ENCODE results near the gene DENND2D. TPM values are rescaled to one million over a fixed set of nuclear protein-coding genes. Genes with fewer than 3 reads are reported as not detected.

Gene DENND2D
- total RNA-seq, 1 experiment from 2014 or later, result 2.1 TPM

GRCh38 chr1:111212634-111213335 is 12.3 kb upstream of the DENND2D start:
- Mint-ChIP-seq H3K4me1 (peaks cover 58% of the 10 kb centered on the region), H3K27me3 (ENCODE audit: low read depth) (peaks cover 7% of the 10 kb centered on the region), H3K4me3 (no peak overlapping the region), H3K9me3 (peaks cover 10% of the 10 kb centered on the region; the same call in 1 of the 2 replicates), H3K27ac (no peak overlapping the region), H3K36me3 (no peaks in the 10 kb centered on the region)
- ChIA-PET CTCF (interaction anchor here (0.6 to 3.1 kb wide), 4 partner anchors 10 to 133 kb away, joined by 3 to 17 read pairs (median 6); no protein-coding TSS in a partner anchor), POLR2A (no interaction called here)
- ATAC-seq (no peak), DNase-seq (ENCODE audit: low spot score) (no peak)
- TF ChIP-seq, protein P1, sequence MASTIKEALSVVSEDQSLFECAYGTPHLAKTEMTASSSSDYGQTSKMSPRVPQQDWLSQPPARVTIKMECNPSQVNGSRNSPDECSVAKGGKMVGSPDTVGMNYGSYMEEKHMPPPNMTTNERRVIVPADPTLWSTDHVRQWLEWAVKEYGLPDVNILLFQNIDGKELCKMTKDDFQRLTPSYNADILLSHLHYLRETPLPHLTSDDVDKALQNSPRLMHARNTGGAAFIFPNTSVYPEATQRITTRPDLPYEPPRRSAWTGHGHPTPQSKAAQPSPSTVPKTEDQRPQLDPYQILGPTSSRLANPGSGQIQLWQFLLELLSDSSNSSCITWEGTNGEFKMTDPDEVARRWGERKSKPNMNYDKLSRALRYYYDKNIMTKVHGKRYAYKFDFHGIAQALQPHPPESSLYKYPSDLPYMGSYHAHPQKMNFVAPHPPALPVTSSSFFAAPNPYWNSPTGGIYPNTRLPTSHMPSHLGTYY (CRISPR knock-in tag; IDR thresholded peaks at IDR 0.05), result no peak
- TF ChIP-seq TP53 (CRISPR knock-in tag; IDR thresholded peaks at IDR 0.05), result no peak
- TF ChIP-seq SMAD3 (CRISPR knock-in tag; IDR thresholded peaks at IDR 0.05; ENCODE audit: borderline replicate concordance), result no peak
- no peak for TF ChIP-seq CREM (CRISPR knock-in tag; IDR thresholded peaks at IDR 0.05)
- no peak for TF ChIP-seq ATF2 (CRISPR knock-in tag; IDR thresholded peaks at IDR 0.05; ENCODE audit: borderline replicate concordance, low read depth)
- no peak for TF ChIP-seq CTCF (IDR thresholded peaks at IDR 0.05)
- TF ChIP-seq, protein P2, sequence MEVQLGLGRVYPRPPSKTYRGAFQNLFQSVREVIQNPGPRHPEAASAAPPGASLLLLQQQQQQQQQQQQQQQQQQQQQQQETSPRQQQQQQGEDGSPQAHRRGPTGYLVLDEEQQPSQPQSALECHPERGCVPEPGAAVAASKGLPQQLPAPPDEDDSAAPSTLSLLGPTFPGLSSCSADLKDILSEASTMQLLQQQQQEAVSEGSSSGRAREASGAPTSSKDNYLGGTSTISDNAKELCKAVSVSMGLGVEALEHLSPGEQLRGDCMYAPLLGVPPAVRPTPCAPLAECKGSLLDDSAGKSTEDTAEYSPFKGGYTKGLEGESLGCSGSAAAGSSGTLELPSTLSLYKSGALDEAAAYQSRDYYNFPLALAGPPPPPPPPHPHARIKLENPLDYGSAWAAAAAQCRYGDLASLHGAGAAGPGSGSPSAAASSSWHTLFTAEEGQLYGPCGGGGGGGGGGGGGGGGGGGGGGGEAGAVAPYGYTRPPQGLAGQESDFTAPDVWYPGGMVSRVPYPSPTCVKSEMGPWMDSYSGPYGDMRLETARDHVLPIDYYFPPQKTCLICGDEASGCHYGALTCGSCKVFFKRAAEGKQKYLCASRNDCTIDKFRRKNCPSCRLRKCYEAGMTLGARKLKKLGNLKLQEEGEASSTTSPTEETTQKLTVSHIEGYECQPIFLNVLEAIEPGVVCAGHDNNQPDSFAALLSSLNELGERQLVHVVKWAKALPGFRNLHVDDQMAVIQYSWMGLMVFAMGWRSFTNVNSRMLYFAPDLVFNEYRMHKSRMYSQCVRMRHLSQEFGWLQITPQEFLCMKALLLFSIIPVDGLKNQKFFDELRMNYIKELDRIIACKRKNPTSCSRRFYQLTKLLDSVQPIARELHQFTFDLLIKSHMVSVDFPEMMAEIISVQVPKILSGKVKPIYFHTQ (CRISPR knock-in tag; IDR thresholded peaks at IDR 0.05), result no peak
- TF ChIP-seq SP1 (CRISPR knock-in tag; conservative IDR thresholded peaks at IDR 0.05), result no peak
- TF ChIP-seq FOXP4 (CRISPR knock-in tag; IDR thresholded peaks at IDR 0.05), result no peak
- no peak for TF ChIP-seq OVOL2 (CRISPR knock-in tag; IDR thresholded peaks at IDR 0.05; ENCODE audit: borderline replicate concordance)
- TF ChIP-seq KAT7 (CRISPR knock-in tag; IDR thresholded peaks at IDR 0.05; ENCODE audit: borderline replicate concordance), result no peak
- TF ChIP-seq ZBTB21 (CRISPR knock-in tag; IDR thresholded peaks at IDR 0.05; ENCODE audit: borderline replicate concordance), result no peak
- TF ChIP-seq SMAD4 (CRISPR knock-in tag; IDR thresholded peaks at IDR 0.05), result no peak
- no peak for TF ChIP-seq ESRRA (CRISPR knock-in tag; IDR thresholded peaks at IDR 0.05; ENCODE audit: borderline replicate concordance)
- TF ChIP-seq CREB1 (CRISPR knock-in tag; IDR thresholded peaks at IDR 0.05), result no peak
- no peak for TF ChIP-seq ARID4B (CRISPR knock-in tag; IDR thresholded peaks at IDR 0.05; ENCODE audit: borderline replicate concordance)
- no peak for TF ChIP-seq JUN (CRISPR knock-in tag; IDR thresholded peaks at IDR 0.05)
